HG03457 (cell line): ENCODE measurements around the gene BCL2L1.
"Not testable (repeated sequence)": the region's sequence is repeated elsewhere in the genome, so short reads cannot be mapped to it uniquely, and the experiment has no call there.

Experiments used
- ATAC-seq: cut with Tn5 transposase; IDR thresholded peaks from one replicate; pipeline ENCODE4 v1.9.1; 2021; ENCODE audit warnings: moderate number of reproducible peaks; ENCODE audit not compliant: unreplicated experiment

The BCL2L1 gene

DNA sequence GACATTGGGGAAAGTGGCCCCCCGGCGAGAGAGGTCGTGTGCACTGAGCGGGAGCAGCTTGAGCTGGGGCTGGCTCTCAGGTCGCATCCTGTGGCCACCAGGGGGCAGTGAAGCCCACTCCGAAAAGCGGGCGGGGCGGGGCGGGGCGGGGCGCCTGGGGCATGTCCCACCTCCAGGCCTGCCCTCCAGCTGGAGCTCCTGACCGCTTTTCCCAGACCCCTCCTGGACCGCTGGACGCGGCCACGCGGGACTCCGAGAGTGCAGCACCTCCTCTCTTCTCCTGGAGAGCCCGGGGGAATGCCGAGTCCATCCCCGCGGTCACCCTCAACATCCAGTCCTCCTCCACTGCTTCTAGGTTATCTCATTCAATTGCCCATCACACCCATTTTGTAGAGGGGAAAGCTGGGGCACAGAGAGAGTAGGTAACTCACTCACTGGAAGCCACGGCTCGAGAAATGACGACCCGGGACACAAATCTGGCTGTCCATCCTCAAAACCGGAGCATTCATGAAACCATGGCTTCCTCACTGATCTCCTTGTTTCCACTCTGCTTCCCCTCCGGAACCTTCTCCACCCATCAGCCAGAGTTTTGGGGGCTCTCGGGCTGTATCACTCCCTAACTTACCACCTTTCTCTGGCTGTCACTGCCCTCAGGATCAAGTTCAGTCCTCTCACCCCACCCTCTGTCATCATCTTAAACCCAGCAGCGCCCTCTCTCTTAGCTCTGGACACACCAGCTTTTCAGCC lies 60.9 kb downstream of the BCL2L1 start:
- ATAC-seq = no peak

DNA sequence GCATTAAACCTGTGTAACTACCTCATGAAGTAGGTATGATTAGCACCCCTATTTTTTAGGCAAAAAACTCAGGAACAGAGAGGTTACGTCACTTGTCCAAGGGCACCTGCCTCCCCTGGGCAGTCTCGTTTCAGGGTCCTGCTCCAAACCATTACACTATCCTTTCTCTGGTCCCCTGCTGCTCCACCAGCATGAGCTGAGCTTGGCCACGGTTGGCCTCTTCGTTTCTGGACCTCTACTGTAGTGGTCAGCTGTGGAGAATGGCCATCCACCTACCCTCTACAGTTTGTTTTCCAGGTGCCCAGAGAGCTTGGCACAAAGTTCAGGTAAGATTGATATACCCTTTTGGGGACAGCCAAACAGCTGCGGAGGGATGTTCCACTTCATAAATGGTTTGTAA lies 68.1 kb downstream of the BCL2L1 start:
- ATAC-seq = no peak

DNA sequence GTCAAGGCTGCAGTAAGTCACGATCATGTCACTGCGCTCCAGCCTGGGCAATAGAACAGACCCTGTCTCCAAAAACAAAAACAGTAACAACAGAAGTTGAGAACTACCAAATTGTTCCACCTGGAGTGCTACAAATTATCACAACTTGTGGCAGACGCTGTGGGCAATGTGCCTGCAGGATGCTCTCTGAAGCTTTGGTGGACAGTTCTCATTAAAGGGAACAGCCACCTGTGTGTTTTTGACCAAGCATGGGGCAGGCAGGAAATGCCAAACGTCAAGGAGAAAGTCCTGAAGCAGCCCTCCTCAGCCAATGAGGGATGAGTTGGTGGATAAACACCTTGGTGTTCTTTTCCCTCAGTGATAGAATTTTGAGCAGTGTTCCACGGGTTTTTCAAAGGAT lies 69.1 kb downstream of the BCL2L1 start:
- ATAC-seq = no peak

DNA sequence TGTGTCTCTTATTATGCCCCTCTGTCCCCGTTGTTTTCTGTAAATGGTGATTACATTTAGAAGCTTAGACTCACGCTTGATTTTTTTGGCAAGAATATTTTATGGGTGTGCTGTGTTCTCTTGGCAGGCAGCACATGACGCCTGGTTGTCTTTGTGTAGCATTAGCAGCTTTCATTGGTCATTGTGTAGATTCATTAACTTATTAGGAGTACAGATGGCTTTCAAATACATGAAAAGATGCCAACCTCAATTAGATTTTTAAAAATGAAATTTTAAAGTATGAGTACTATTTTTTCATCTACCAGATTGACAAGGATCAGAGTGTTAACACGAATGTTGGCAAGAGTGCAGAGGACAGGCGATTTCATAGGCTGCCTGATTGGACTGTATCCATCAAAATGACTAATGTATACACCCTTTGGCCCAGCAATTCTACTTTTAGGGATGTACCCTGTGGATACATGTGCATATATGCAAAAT lies 69.7 kb downstream of the BCL2L1 start:
- no peak for ATAC-seq

DNA sequence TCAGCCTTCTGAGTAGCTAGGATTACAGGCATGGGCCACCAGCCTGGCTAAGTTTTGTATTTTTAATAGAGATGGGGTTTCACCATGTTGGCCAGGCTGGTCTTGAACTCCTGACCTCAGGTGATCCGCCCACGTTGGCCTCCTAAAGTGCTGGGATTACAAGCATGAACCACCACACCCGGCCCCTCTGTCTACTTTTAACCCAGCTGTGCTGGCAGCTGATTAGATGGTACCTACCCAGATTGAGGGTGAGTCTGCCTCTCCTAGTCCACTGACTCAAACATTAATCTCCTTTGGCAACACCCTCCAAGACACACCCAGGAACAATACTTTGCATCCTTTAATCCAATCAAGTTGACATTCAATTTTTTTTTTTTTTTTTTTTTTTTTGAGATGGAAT lies 74.6 kb downstream of the BCL2L1 start:
- not testable (repeated sequence) for ATAC-seq

DNA sequence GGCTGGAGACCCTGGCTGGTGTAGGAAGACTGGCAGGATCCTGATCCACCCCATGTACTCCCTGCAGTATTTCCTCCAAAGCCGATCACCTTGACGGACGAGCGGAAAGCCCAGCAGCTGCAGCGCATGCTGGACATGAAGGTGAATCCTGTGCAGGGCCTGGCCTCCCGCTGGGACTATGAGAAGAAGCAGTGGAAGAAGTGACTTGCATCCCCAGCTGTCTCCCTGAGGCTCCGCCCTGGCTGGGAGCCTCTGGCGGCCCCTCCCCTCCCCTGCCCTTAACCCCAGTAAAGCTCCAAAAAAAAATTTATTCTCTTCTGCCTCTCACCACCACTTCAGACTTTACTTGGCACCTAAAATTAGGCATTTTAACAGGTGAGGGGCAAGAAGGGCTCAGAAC lies 78.0 kb downstream of the BCL2L1 start:
- no peak for ATAC-seq

DNA sequence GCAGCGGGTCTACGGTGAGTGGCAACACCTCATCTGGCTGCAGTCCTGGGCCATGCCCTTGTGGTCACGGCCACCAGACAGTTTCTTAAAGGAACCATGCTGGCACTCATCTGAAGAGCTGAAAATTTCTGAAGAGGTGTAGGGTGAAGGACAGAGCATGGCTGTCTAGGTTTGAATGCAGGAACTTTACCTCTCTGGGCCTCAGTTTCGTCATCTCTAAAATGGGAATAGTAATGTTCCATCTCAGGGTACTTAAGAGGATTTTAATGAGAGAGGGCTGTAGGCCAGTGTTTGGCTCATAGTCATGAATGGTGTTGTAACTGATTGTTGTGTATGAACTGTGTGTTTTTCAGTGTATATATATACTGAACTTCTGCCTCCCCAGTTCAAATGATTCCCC lies 79.1 kb downstream of the BCL2L1 start:
- ATAC-seq = no peak

DNA sequence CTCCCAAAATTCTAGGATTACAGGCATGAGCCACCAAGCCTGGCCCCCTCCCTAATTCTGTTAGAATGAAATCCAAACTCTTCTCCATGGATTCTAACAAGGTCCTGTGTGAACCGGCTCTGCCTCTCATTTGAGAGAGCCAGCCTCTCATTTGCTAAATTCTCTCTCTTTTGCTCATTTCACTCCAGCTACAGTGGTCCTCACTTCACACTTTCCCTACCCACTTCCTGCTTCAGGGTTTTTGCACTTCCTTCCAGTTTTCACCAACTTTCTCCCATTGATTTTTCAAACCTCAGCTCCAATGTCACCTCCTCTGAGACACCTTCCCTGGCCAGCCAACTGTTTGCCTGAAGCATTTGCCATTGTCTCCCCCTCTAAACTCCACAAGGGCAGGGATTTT lies 79.8 kb downstream of the BCL2L1 start:
- ATAC-seq = no peak

DNA sequence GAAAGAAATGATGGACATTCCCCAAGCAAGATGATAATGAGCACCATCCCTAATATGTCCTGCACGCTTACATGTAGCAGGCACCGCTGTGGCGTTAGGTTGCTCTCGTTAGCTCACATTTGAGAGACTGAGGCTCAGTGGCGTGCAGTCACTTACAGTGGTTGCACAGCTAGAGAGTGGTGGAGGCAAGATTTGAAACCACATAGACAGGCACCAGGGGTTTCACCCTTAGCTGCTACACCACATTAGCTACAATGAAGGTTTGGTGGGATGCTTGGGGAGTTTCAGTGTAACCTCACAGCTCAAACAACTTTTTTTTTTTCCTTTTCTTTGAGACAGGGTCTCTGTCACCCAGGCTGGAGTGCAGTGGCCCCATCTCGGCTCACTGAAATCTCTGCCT lies 81.3 kb downstream of the BCL2L1 start:
- no peak for ATAC-seq

DNA sequence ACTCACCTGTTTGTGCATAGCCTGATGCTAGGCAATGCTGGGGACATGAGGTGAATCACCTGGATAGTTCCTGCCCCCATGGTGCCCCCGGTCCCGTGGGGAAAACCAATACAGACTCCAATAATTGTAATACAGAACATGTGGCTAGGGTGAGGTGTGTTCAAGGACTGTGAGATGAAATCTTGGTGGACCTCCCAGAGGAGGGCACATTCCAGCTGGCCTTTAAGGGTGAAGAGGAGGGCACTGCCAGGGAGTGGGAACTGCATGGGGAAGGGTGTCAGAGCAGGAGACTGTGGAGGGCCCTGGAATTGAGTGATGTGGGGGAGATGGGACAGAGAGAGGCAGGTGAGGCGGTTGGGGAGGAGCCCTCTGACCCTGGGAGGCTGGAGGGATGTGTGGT lies 82.4 kb downstream of the BCL2L1 start:
- no peak for ATAC-seq

DNA sequence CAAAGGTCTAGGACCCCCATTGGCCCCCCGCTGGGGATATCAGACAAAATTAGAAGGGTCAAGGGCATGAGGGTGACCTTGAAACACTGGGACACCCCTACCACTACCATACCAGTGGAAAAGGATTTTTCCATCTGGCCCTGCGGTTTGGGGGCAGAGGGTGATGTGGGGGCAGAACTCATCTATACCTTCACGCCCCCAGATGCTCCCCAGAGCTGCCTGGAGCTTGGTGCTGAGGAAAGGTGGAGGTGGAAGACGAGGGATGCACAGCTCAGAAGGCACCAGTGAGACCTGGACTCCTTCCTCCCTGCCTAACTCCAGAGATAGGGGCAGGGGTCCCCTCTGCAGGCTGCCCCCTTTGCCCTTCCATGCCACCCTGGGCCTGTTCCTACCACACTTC lies 83.9 kb downstream of the BCL2L1 start:
- no peak for ATAC-seq

DNA sequence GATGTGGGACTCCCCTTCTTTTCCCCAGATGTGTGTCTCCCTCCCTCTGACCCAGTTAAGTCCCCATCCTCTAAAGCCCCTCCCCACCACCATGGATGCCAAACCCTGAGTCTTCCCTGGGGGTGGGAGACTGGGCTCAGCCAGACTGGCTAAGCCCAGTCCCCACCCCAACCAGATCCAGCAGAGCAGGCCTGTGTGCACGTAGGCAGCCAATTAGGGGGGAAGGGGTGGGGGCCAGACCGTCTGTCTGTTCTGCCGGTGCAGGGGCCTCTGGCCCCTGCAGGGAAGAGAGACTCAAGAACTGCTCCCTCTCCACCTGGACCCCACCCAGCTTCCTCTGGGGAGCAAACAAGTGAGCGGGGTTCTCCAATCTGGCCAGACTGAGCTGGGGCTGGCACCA lies 84.4 kb downstream of the BCL2L1 start:
- ATAC-seq = no peak

DNA sequence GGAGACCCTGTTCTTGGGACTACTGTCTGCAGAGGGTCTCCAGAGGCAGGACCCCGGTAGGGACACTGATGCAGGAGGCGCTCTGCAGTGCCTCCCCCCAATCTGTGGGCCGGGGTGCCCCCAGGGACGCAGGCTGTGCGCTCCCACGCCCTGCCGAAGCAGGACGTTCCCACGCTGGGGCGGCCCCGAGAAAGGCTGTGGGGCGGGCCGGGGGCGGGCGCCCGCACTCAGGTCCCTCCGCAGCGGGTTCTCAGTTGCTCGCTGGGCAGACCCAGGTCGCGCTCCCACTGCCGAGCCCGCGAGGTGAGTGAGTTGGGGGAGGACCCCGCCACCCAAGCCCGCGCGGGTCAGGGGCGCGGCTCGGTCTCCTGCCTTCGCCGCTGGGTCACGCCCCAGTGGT lies 85.0 kb downstream of the BCL2L1 start, which contains the start of gene COX4I2:
TSS of gene COX4I2 (plus strand) at position 253 of the 400 bp plus-strand sequence. CDS start 1,106 bp downstream, outside the sequence.
- ATAC-seq = no peak

DNA sequence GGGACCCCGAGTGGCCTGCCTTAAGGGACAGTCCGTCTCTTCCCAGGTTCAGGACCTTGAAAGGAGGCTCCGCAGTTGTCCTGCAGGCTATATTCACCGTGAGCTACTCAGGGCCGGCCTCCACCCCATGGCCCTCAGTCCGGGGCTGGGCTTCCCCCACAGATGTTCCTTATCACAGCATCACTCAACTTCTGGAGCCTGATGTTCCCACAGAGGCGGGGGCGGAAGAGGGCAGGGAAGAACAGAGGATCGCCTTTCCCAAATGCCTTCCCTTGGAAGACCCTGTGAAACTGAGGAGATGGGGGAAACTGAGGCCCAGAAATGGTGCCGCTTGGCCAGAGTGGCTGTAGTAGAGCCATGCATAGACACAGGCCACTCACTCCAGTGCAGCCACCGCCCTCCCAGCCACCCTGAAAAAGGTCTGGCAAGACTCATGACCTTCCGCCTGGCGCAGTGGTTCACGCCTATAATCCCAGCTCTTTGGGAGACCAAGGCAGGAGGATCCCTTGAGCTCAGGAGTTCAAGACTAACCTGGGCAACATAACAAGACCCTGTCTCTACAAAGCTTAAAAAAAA lies 89.2 kb downstream of the BCL2L1 start:
- no peak for ATAC-seq

DNA sequence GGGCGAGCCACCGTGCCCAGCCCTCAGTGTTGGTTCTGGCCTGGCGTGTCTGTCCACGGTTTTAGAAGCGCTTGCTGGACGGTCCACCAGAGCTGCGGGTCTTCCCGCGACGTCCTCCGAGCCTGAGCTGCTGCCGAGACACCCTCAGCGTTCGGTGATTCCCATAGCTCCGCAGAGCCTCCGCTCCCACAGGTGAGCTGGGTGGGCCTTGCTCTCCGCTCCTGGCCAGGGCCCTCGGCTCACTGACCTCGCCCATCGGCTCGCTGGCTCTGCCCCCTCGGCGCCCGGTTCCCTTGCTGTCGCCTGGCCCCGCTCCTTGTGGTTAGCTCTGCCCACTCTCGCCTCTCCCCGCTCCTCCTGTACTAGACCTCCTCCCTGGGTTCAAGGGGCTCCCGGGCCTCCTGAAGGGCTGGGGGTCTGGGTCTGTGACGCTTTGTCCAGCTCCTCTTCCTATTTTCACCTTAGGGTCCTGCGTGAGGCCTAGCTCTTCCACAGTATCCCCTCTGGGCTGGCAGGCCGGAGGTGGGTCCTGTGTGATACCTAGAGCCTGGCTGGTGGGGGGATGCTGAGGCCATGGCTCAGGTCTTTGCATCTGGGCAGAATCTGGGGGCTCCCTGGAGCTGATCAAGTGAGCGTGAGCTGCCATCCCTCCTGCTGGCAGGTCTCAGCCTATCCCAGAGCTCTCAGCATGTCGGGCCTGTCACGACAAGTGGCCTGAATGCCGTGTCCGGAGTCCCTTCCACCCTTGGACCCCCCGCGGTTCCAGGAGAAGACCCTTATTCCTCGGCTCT lies 89.9 kb downstream of the BCL2L1 start:
- ATAC-seq = no peak

DNA sequence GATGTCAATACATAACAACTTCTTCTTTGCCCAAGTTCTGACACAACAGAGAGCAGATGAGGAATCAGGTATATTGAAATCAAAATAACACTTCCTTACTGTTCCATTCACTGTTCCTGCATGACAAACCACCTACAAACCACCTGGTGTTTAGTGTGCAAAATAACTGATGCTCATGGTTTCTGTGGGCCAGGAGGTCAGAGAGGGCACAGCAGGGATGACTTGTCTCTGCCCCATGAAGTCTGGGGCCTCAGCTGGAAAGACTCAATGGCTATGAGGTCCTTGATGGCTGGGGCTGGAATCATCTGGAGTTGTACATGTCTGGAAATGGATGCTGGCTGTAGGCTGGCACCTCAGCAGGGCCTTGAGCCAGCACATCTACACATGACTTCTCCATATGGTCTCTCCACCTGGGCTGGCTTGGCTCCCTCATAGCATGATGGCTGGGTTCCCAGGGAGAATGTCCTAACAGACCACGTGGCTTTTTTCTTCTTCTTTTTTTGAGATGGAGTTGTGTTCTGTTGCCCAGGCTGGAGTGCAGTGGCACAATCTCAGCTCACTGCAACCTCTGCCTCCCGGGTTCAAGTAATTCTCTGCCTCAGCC lies 92.4 kb downstream of the BCL2L1 start:
- no peak for ATAC-seq

DNA sequence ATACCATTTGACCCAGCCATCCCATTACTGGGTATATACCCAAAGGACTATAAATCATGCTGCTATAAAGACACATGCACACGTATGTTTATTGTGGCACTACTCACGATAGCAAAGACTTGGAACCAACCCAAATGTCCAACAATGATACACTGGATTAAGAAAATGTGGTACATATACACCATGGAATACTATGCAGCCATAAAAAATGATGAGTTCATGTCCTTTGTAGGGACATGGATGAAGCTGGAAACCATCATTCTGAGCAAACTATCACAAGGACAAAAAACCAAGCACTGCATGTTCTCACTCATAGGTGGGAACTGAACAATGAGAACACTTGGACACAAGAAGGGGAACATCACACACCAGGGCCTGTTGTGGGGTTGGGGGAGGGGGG lies 94.6 kb downstream of the BCL2L1 start:
- not testable (repeated sequence) for ATAC-seq

DNA sequence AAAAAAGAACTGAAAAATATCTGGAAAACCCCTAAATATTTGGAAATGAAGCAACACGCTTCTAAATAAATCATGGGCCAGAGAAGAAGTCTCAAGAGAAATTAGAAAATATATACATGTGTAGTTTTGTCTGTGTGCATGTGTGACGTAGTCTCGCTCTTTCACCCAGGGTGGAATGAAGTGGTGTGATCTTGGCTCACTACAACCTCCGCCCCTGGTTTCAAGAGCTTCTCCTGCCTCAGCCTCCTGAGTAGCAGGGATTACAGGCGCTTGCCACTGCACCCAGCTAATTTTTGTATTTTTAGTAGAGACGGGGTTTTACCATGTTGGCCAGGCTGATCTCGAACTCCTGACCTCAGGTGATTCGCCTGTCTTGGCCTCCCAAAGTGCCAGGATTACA lies 96.1 kb downstream of the BCL2L1 start:
- ATAC-seq = not testable (repeated sequence)

DNA sequence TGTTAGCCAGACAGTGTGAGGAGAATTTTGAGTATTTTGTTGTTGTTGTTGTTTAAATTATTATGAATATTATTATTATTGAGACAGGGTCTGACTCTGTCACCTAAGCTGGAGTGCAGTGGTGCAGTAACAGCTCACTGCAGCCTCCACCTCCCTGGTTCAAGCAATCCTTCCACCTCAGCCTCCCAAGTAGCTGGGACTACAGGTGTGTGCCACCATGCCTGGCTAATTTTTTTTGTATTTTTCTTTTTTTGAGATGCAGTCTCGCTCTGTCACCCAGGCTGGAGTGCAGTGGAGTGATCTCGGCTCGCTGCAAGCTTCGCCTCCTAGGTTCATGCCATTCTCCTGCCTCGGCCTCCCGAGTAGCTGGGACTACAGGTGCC lies 99.6 kb downstream of the BCL2L1 start:
- ATAC-seq = not testable (repeated sequence)

DNA sequence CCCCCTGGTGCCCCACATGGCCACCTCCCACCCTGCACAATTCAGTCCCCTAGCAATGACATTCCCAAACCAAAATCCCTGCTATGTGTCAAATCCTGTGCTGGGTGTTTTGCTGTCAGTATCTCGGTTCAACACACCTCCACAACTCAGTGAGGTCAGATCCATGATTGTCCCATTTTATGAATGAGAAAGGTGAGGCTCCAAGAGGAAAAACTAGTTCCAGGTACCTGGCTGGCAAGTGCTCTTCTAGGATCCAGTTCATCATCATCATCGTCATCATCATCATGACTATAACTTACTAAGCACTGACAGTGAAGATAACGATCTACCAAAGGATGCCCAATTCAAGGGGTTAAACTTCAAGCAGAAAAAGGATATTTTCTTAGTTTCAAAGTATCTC lies 102.4 kb downstream of the BCL2L1 start:
- ATAC-seq = no peak

DNA sequence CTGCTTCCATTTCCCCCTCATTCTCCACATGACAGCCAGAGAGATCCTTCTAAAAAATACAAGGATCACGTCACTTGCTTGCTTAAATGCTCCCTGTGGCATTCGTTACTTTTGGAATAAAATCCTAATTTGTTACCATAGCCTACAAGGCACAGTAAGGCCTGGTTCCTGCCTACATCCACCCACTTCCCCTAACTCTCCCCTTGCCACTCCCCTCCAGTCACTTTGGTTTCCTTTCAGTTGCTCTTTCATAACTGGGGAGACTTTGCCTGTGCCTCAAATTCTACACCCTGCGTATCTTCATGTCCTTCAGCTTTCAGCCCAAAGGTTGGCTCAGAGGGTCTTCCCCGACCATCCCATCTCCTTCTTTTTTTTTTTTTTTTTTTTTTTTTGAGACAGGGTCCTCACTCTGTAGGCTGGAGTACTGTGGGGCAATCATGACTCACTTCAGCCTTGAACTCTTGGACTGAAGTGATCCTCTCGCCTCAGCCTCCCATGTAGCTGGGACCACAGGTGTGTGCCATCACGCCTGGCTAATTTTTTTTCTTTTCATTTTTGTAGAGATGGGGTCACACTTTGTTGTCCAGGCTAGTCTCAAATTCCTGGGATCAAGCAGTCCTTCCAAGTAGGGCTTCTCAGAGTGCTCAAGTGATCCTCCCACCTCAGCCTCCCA lies 105.1 kb downstream of the BCL2L1 start:
- ATAC-seq = no peak
